Measurements from ENCODE around the gene IL3. TPM values are rescaled to one million over a fixed set of nuclear protein-coding genes. Genes with fewer than 3 reads are reported as not detected.
A peak's percentile ranks its signal among the peaks of the same experiment; 100 is the strongest.

Gene IL3
- total RNA-seq, 4 donors from 2014 or later, result not detected

- WGBS, result 94% methylated on average over 2 of the region's 2 CpGs
- H3K27me3 ChIP-seq, result peaks cover 0 to 11% (median 0%) of the 10 kb centered on the region in 4 donors
- intact Hi-C loops (cut with DNase I), result no loop called here
- H3K4me1 ChIP-seq, result no peaks in the 10 kb centered on the region
- H3K36me3 ChIP-seq, result no peaks in the 10 kb centered on the region
- no peak overlapping the region for H3K4me3 ChIP-seq
- H3K9me3 ChIP-seq, result peaks cover 0 to 4% (median 0%) of the 10 kb centered on the region in 4 donors
- TF ChIP-seq, protein P1, sequence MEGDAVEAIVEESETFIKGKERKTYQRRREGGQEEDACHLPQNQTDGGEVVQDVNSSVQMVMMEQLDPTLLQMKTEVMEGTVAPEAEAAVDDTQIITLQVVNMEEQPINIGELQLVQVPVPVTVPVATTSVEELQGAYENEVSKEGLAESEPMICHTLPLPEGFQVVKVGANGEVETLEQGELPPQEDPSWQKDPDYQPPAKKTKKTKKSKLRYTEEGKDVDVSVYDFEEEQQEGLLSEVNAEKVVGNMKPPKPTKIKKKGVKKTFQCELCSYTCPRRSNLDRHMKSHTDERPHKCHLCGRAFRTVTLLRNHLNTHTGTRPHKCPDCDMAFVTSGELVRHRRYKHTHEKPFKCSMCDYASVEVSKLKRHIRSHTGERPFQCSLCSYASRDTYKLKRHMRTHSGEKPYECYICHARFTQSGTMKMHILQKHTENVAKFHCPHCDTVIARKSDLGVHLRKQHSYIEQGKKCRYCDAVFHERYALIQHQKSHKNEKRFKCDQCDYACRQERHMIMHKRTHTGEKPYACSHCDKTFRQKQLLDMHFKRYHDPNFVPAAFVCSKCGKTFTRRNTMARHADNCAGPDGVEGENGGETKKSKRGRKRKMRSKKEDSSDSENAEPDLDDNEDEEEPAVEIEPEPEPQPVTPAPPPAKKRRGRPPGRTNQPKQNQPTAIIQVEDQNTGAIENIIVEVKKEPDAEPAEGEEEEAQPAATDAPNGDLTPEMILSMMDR (IDR thresholded peaks at IDR 0.05), result no peak
- TF ChIP-seq POLR2AphosphoS5 (IDR thresholded peaks at IDR 0.05) (no peak), POLR2A (IDR thresholded peaks at IDR 0.05; ENCODE audit: low read depth) (no peak), EP300 (IDR thresholded peaks at IDR 0.05) (no peak)
- DNase-seq (ENCODE audit: extremely low spot score), result peak; percentile 62
- H3K27ac ChIP-seq (replicated peaks in 1 of 4), result no peak overlapping the region
Measured at GRCh38 chr5:132030610-132031009, 29.8 kb upstream of the IL3 start.

GRCh38 chr5:132032196-132032595 is 28.3 kb upstream of the IL3 start:
- Histone ChIP-seq H3K4me1 (no peaks in the 10 kb centered on the region), H3K4me3 (no peak overlapping the region), H3K27me3 (no peaks in the 10 kb centered on the region), H3K36me3 (no peaks in the 10 kb centered on the region), H3K9me3 (peaks cover 0 to 4% (median 0%) of the 10 kb centered on the region in 4 donors), H3K27ac (replicated peaks in 1 of 4) (no peak overlapping the region)
- no peak for TF ChIP-seq EP300 (IDR thresholded peaks at IDR 0.05)
- TF ChIP-seq POLR2AphosphoS5 (IDR thresholded peaks at IDR 0.05), result no peak
- TF ChIP-seq, protein P1 (IDR thresholded peaks at IDR 0.05), result no peak
- TF ChIP-seq POLR2A (IDR thresholded peaks at IDR 0.05; ENCODE audit: low read depth), result no peak
- intact Hi-C loops (cut with DNase I), result no loop called here
- no peak for DNase-seq (ENCODE audit: extremely low spot score)

DNA sequence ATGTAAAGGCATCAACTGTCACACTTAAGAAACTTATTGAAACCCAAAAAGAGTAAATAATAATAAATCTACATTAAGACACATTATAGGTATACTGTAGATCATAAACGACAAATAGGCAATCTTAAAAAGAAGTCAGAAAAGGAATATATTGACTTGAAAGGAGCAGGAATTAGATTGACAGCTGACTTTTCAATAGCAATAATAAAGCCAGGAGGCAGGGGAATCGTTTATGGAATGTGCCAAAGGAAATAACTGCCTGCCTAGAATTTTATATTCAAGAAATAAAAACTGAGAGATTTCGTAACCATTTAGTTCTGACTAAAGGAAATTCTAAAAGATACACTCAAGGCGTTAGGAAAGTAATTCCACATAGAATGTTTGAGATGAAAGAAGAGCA is 27.3 kb upstream of the IL3 start:
- WGBS, result 82% methylated on average over 4 of the region's 4 CpGs
- intact Hi-C loops (cut with DNase I), result no loop called here

GRCh38 chr5:132037353-132037752 is 23.1 kb upstream of the IL3 start:
- Histone ChIP-seq H3K27me3 (no peaks in the 10 kb centered on the region), H3K36me3 (no peaks in the 10 kb centered on the region), H3K4me3 (no peak overlapping the region), H3K4me1 (no peaks in the 10 kb centered on the region), H3K27ac (replicated peaks in 1 of 4) (no peak overlapping the region), H3K9me3 (peaks cover 0 to 4% (median 0%) of the 10 kb centered on the region in 4 donors)
- TF ChIP-seq, protein P1 (IDR thresholded peaks at IDR 0.05), result no peak
- no peak for TF ChIP-seq EP300 (IDR thresholded peaks at IDR 0.05)
- no peak for TF ChIP-seq POLR2A (IDR thresholded peaks at IDR 0.05; ENCODE audit: low read depth)
- TF ChIP-seq POLR2AphosphoS5 (IDR thresholded peaks at IDR 0.05), result no peak
- intact Hi-C loops (cut with DNase I), result no loop called here
- DNase-seq (ENCODE audit: extremely low spot score), result no peak
- WGBS, result 56% methylated on average over 2 of the region's 2 CpGs

More for the DNA sequence above, 27.3 kb upstream of the IL3 start:
- TF ChIP-seq POLR2A (IDR thresholded peaks at IDR 0.05; ENCODE audit: low read depth), result no peak
- no peak for TF ChIP-seq POLR2AphosphoS5 (IDR thresholded peaks at IDR 0.05)
- no peak for TF ChIP-seq EP300 (IDR thresholded peaks at IDR 0.05)
- TF ChIP-seq, protein P1 (IDR thresholded peaks at IDR 0.05), result no peak
- Histone ChIP-seq H3K9me3 (peaks cover 0 to 4% (median 0%) of the 10 kb centered on the region in 4 donors), H3K4me3 (no peak overlapping the region), H3K27ac (replicated peaks in 1 of 4) (no peak overlapping the region), H3K36me3 (no peaks in the 10 kb centered on the region), H3K27me3 (no peaks in the 10 kb centered on the region), H3K4me1 (no peaks in the 10 kb centered on the region)
- DNase-seq (ENCODE audit: extremely low spot score), result no peak

GRCh38 chr5:132044207-132044606 is 16.2 kb upstream of the IL3 start:
- H3K27ac ChIP-seq (replicated peaks in 1 of 4), result no peak overlapping the region
- TF ChIP-seq, protein P1 (IDR thresholded peaks at IDR 0.05), result no peak
- TF ChIP-seq POLR2A (IDR thresholded peaks at IDR 0.05; ENCODE audit: low read depth) (no peak), POLR2AphosphoS5 (IDR thresholded peaks at IDR 0.05) (no peak), EP300 (IDR thresholded peaks at IDR 0.05) (no peak)
- H3K9me3 ChIP-seq, result no peaks in the 10 kb centered on the region
- 66% methylated on average over 10 of the region's 10 CpGs for WGBS
- H3K36me3 ChIP-seq, result no peaks in the 10 kb centered on the region
- DNase-seq (ENCODE audit: extremely low spot score), result peak; percentile 83
- H3K4me3 ChIP-seq, result no peak overlapping the region
- H3K4me1 ChIP-seq, result no peaks in the 10 kb centered on the region
- no peaks in the 10 kb centered on the region for H3K27me3 ChIP-seq
- intact Hi-C loops (cut with DNase I), result no loop called here
